Measurements from ENCODE around the gene DCUN1D2.

DNA sequence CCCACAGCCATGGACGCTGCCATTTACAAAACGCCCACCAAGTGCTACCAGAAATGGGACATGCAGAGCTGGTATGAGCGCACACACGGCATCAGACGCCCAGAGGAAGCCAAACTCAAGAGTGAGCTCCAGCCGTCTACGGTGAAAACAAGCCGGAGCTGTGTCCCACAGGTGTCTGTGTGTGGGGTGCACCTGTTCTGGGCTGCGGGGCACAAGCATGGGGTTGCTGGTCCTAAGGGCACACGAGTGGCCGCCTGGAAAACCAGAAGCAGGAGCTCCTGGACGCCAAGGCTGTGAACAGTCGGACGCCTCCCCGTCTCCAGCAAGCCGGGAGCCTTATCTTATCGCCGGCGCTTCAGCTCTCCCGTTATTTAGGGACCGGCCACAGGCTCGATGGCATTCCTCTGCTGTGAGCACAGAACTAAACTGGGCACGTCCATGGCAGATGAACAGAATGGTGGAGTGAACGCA, 38.5 kb downstream of the DCUN1D2 start:
- no peak for TF ChIP-seq CTCF (IDR thresholded peaks at IDR 0.05)
- TF ChIP-seq POLR2A (IDR thresholded peaks at IDR 0.05): no peak
- TF ChIP-seq EP300 (IDR thresholded peaks at IDR 0.05): no peak

Data from ovary (tissue), 3 donors.